Neural cell (in vitro differentiated cells): ENCODE results near the gene UBA5. TPM values are rescaled to one million over a fixed set of nuclear protein-coding genes. Genes with fewer than 3 reads are reported as not detected.
"Not testable (repeated sequence)": the region's sequence is repeated elsewhere in the genome, so short reads cannot be mapped to it uniquely, and the experiment has no call there.

ENCODE experiments used
- H2AFZ ChIP-seq: fragments of 200-600, 300-800 bp; sonication (generic), shearing (Covaris generic); 2 replicates; pipeline ENCODE4 v1.6.0; 2014; ENCODE audit warnings: low read depth, mild to moderate bottlenecking, antibody characterized with exemption, low read length, moderate library complexity
- H3F3A ChIP-seq: fragments of 200-600 bp; shearing (Covaris generic); 2 replicates; pipeline ENCODE4 v1.6.1; 2016; ENCODE audit warnings: mild to moderate bottlenecking, moderate library complexity, mixed read lengths, antibody characterized with exemption, low read length; ENCODE audit not compliant: insufficient read depth, poor library complexity, severe bottlenecking
- H3K27ac ChIP-seq: fragments of 200-600, 300-800 bp; sonication (generic), shearing (Covaris generic); 2 replicates; pipeline ENCODE4 v1.5.1; 2014; ENCODE audit warnings: mild to moderate bottlenecking, low read length, moderate library complexity
- H3K27me3 ChIP-seq: fragments of 300-800, 200-600 bp; sonication (generic), shearing (Covaris generic); 2 replicates; pipeline ENCODE4 v1.6.0; 2014; ENCODE audit warnings: mild to moderate bottlenecking, low read depth, low read length, moderate library complexity; ENCODE audit not compliant: insufficient read depth
- H3K36me3 ChIP-seq: fragments of 300-800, 200-600 bp; sonication (generic), shearing (Covaris generic); 2 replicates; pipeline ENCODE4 v1.5.1; 2014; ENCODE audit warnings: mild to moderate bottlenecking, antibody characterized with exemption, low read length, moderate library complexity; ENCODE audit not compliant: insufficient read depth
- H3K4me2 ChIP-seq: fragments of 300-800, 200-600 bp; sonication (generic), shearing (Covaris generic); 2 replicates; pipeline ENCODE4 v1.6.0; 2014; ENCODE audit warnings: mild to moderate bottlenecking, low read length
- H3K4me3 ChIP-seq: fragments of 300-800, 200-600 bp; sonication (generic), shearing (Covaris generic); 2 replicates; pipeline ENCODE4 v1.5.1; 2014; ENCODE audit warnings: mild to moderate bottlenecking, low read length, moderate library complexity
- H3K79me2 ChIP-seq: fragments of 200-600 bp; shearing (Covaris generic); replicated peaks from 2 replicates; pipeline ENCODE4 v1.6.0; 2014; ENCODE audit warnings: mild to moderate bottlenecking, low read length, moderate library complexity; ENCODE audit not compliant: insufficient read depth
- H3K9ac ChIP-seq: fragments of 300-800, 200-600 bp; sonication (generic), shearing (Covaris generic); 2 replicates; pipeline ENCODE4 v1.6.1; 2016; ENCODE audit warnings: mild to moderate bottlenecking, low read length, mixed read lengths
- H3K9me2 ChIP-seq: fragments of 200-600 bp; shearing (Covaris generic); 2 replicates; pipeline ENCODE4 v1.6.1; 2016; ENCODE audit warnings: mild to moderate bottlenecking, low read length, mixed read lengths; ENCODE audit not compliant: insufficient read depth
- H3K9me3 ChIP-seq: fragments of 200-600, 300-800 bp; sonication (generic), shearing (Covaris generic); 2 replicates; pipeline ENCODE4 v1.6.1; 2016; ENCODE audit warnings: mild to moderate bottlenecking, mixed run types, low read length, moderate library complexity, mixed read lengths
- H4K20me1 ChIP-seq: fragments of 200-600 bp; shearing (Covaris generic); 2 replicates; pipeline ENCODE4 v1.6.1; 2016; ENCODE audit warnings: mild to moderate bottlenecking, mixed run types; ENCODE audit not compliant: insufficient read depth
- CTCF ChIP-seq: fragments of 450-650 bp; IDR thresholded peaks from 2 replicates; pipeline ENCODE4 v1.5.1; 2014; ENCODE audit warnings: antibody characterized with exemption, mild to moderate bottlenecking, moderate library complexity; ENCODE audit not compliant: poor library complexity, severe bottlenecking
- EP300 ChIP-seq: fragments of 450-650 bp; conservative IDR thresholded peaks from 2 replicates; pipeline ENCODE4 v1.6.1; 2014; ENCODE audit warnings: antibody characterized with exemption, mild to moderate bottlenecking, moderate library complexity; ENCODE audit not compliant: poor library complexity, severe bottlenecking
- EZH2 ChIP-seq: fragments of 200-600, 300-800 bp; shearing (Covaris generic), sonication (generic); IDR thresholded peaks from 2 replicates; pipeline ENCODE4 v1.6.1; 2014; ENCODE audit warnings: antibody characterized with exemption, low read length, borderline replicate concordance, mild to moderate bottlenecking; ENCODE audit not compliant: insufficient read depth, poor library complexity, severe bottlenecking
- MXI1 ChIP-seq: fragments of 450-650 bp; conservative IDR thresholded peaks from 2 replicates; pipeline ENCODE4 v1.6.1; 2014; ENCODE audit warnings: antibody characterized with exemption, mild to moderate bottlenecking; ENCODE audit not compliant: poor library complexity, severe bottlenecking
- POLR2AphosphoS5 ChIP-seq: IDR thresholded peaks from 2 replicates; pipeline ENCODE4 v1.6.1; 2012
- RAD21 ChIP-seq: fragments of 450-650 bp; conservative IDR thresholded peaks from 2 replicates; pipeline ENCODE4 v1.6.1; 2014; ENCODE audit warnings: antibody characterized with exemption, mild to moderate bottlenecking, moderate library complexity
- REST ChIP-seq: IDR thresholded peaks from 2 replicates; pipeline ENCODE4 v1.6.1; 2012; ENCODE audit warnings: borderline replicate concordance
- SMC3 ChIP-seq: fragments of 450-650 bp; conservative IDR thresholded peaks from 2 replicates; pipeline ENCODE4 v1.6.1; 2014; ENCODE audit warnings: antibody characterized with exemption, mild to moderate bottlenecking, moderate library complexity; ENCODE audit not compliant: poor library complexity
- TAF1 ChIP-seq: IDR thresholded peaks from 2 replicates; pipeline ENCODE4 v1.6.1; 2012; ENCODE audit warnings: low read depth
- polyA plus RNA-seq: library from polyadenylated mRNA; depleted of rRNA; stranded (reverse); fragments of >200 nt; gene quantifications from 2 replicates; pipeline ENCODE4 v1.2.3, GENCODE V29; 2014

The UBA5 gene
- polyA plus RNA-seq, 1 donor from 2014 or later, result 77.8 TPM

GRCh38 chr3:132638706-132639105 lies 21.4 kb upstream of the UBA5 start:
- H3K27ac ChIP-seq, result no peak overlapping the region
- H3K36me3 ChIP-seq, result peaks cover 4% of the 10 kb centered on the region
- H3K9ac ChIP-seq, result no peak overlapping the region
- no peaks in the 10 kb centered on the region for H3F3A ChIP-seq
- no peaks in the 10 kb centered on the region for H4K20me1 ChIP-seq
- H3K9me2 ChIP-seq, result no peaks in the 10 kb centered on the region
- H3K27me3 ChIP-seq, result no peaks in the 10 kb centered on the region
- no peaks in the 10 kb centered on the region for H3K9me3 ChIP-seq
- TF ChIP-seq CTCF (no peak), POLR2AphosphoS5 (no peak), MXI1 (no peak), EZH2 (no peak), EP300 (no peak), SMC3 (no peak), RAD21 (no peak), REST (no peak), TAF1 (no peak)
- H3K4me2 ChIP-seq, result no peak overlapping the region
- no peak overlapping the region for H2AFZ ChIP-seq
- no peaks in the 10 kb centered on the region for H3K79me2 ChIP-seq
- no peak overlapping the region for H3K4me3 ChIP-seq

- H4K20me1 ChIP-seq, H2AFZ ChIP-seq, H3K79me2 ChIP-seq, H3K9me3 ChIP-seq, H3K27ac ChIP-seq, H3K36me3 ChIP-seq, H3K4me2 ChIP-seq, H3K4me3 ChIP-seq, H3F3A ChIP-seq, H3K9ac ChIP-seq, H3K27me3 ChIP-seq, H3K9me2 ChIP-seq: not testable (repeated sequence)
These were observed 18.7 kb upstream of the UBA5 start for GRCh38 chr3:132641427-132641826.

GRCh38 chr3:132641837-132642538 lies 18.1 kb upstream of the UBA5 start:
- TF ChIP-seq SMC3, result peak; percentile 40
- TF ChIP-seq CTCF, result peak; percentile 75
- peak; percentile 64 for TF ChIP-seq RAD21
- no peak for TF ChIP-seq REST
- no peak for TF ChIP-seq POLR2AphosphoS5

More at GRCh38 chr3:132641837-132642538, 18.1 kb upstream of the UBA5 start:
- Histone ChIP-seq H3K27me3 (no peaks in the 10 kb centered on the region), H3K9me3 (no peaks in the 10 kb centered on the region), H2AFZ (no peak overlapping the region), H3K79me2 (no peaks in the 10 kb centered on the region), H3K4me3 (no peak overlapping the region), H3K9me2 (no peaks in the 10 kb centered on the region), H3K9ac (no peak overlapping the region), H3K36me3 (peaks cover 4% of the 10 kb centered on the region), H3F3A (no peaks in the 10 kb centered on the region), H4K20me1 (no peaks in the 10 kb centered on the region), H3K27ac (no peak overlapping the region), H3K4me2 (no peak overlapping the region)
